Activated CD8-positive, alpha-beta memory T cell treated with anti-CD3 and anti-CD28 coated beads for 48 hours (primary cell): ENCODE measurements around the gene ELP4.
"Not testable (repeated sequence)": the region's sequence is repeated elsewhere in the genome, so short reads cannot be mapped to it uniquely, and the experiment has no call there.

ENCODE experiments used
- DNase-seq, 3 experiments: peaks; one replicate each; pipeline ENCODE4 v3.0.0-alpha.2; 2020; ENCODE audit warnings: low read depth in 2 of 3, low spot score in 2 of 3

The ELP4 gene

GRCh38 chr11:31692466-31692865, 182.9 kb downstream of the ELP4 start:
- DNase-seq, result no peak

GRCh38 chr11:31697049-31697448, 187.5 kb downstream of the ELP4 start:
- DNase-seq, result not testable (repeated sequence)

- DNase-seq, result no peak
Observed at GRCh38 chr11:31699066-31699465, 189.5 kb downstream of the ELP4 start.

DNA sequence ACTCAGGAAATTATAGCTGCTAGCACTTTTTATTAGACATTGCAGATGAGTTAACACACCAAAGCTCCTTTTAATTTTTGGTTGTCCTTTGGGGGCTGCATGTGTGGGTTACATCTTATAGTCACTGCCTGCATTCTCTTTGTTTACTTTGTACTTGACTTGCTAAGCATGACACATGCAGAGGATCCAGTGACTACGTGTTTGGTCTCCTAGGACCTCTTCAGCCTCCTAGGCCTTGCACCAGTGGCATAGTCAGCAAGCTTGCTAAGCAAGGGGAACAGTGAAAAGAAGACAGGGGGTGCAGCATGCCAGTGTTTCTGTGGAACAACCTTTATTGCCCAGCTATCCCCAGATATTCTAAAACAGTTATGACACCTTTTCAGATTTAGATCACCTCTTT, 193.4 kb downstream of the ELP4 start:
- no peak for DNase-seq

DNA sequence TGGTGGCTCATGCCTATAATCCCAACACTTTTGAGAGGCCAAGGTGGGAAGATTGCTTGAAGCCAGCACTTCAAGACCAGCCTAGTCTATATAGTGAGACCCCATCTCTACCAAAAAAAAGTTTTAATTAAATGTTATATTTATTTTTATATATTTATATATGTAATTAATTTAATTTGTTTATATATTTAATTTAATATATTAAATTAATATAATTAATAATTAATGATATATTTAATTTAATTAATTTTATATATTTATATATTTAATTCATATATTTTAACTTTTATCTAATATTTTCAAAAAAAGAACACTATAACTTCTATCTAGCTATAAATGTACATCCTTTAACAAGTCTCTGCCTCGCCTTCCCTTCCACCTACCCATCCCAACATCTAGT, 196.8 kb downstream of the ELP4 start:
- no peak for DNase-seq

DNA sequence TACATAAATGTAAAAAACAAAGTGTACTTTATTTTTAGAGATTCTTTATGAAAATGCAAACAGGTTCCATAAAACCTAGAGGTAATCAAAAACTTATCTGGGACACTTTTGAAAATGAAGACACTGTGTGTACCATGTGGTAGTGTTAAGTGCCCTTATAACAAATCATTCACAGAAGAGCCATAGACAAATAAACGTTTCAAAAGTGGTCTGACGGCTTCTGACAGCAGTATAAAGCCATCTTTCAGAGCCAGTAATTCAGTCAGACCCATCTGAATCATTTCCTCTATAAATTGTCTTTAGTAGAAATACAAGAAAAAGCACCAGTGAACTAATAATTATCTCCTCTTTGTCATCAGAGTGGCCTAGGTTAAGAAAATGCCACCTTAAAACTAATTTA, 201.6 kb downstream of the ELP4 start:
- no peak for DNase-seq

DNA sequence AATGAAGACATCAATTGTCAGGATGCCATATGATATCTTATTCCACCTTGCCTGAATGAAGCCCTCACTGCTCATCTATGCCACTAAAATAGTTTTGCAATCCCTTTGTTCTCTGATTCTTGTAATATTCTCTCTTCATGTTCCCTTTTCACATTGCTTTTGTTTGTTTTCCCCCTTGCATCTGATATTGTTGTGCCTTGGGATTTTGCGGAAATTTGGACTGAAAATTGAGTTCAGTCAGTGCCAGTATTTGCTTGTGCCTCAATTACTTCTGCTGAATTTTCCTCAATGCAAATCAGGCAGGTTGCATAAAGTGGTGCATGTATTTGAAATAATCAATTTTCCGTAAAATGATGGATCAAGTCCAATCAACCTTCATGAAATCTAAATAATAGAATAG, 203.3 kb downstream of the ELP4 start:
- no peak for DNase-seq

GRCh38 chr11:31714840-31715239, 205.3 kb downstream of the ELP4 start:
- DNase-seq, result no peak

GRCh38 chr11:31720225-31720624, 210.7 kb downstream of the ELP4 start:
- DNase-seq, result no peak

DNA sequence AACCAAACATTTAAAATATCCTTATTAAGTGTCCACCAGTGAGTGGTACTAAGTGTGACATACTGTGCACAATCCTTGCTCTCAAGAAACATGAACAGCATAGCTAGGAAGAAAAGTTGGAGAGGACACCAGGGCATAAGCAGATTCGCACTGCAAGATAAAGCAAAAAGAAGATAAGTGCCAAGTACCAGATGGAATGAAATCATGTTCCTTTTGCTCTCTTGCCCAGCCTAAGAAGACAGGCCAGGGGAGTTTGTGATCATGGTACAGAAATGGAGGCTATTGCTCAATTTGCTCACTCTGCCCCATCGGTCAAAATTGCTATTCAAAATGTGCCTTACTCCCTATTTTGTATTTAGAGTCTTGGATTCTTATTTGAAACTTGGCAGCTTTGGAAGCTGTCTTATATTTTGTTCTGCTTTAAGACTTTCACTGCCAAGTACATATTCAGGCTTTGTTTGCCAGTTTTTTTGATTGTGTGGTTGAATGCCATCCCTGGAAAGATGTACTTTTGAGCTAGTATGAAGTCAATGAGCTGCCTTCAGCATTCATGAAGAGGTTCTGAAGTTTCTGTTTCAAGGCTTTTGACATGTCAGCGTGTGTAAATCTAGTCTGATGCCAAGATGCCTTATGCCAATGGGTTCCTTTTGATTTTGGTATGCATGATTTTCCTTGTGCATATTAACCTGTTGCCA, 211.3 kb downstream of the ELP4 start:
- DNase-seq, result no peak

DNA sequence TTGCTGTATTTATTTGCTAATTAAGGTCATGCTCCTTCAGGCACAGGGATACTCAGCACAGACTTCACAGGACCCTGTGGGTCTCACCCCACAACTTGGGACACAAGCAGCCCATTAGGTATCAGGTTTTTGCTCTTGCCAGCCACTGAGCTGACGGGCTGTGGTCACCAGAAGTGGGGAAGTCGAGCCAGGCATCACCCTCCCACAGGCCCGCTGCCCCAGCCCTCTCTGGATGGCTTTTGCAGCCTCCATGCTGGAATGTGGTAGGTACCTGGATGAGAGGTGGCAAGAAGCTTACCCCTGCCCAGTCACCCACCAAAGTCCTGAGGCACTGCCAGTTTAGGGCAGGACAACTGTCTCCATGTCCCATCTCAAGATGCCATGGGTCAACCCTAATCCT, 213.2 kb downstream of the ELP4 start:
- no peak for DNase-seq

GRCh38 chr11:31725176-31725575, 215.6 kb downstream of the ELP4 start:
- DNase-seq, result no peak

GRCh38 chr11:31728432-31728831, 218.9 kb downstream of the ELP4 start:
- DNase-seq, result no peak

DNA sequence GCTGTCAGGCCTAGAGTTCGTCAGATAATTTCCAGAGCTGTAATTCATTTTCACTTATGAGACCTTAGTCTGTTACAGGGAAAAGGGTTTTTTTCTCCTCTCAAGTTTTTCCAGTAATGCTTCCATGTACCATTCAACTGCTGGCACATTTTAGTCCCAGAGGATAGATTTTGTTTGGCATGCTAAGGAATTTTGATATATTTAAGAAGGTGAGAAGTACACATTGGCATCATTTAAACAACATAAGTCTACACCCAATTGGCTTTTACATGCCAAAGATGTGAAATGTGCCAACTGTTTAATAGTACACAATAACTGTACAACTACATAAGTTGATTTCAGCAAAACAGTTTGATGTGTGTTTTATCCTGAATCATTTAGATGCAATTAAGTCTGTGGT, 230.6 kb downstream of the ELP4 start:
- DNase-seq, result no peak

DNA sequence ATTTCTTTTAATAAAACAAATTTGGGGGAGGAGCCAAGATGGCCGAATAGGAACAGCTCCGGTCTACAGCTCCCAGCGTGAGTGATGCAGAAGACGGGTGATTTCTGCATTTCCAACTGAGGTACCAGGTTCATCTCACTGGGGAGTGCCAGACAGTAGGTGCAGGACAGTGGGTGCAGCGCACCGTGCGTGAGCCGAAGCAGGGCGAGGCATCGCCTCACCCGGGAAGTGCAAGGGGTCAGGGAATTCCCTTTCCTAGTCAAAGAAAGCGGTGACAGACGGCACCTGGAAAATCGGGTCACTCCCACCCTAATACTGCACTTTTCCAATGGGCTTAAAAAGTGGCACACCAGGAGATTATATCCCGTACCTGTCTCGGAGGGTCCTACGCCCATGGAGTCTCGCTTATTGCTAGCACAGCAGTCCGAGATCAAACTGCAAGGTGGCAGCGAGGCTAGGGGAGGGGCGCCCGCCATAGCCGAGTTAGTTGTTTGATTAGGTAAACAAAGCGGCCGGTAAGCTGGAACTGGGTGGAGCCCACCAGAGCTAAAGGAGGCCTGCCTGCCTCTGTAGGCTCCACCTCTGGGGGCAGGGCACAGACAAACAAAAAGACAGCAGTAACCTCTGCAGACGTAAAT, 231.3 kb downstream of the ELP4 start:
- not testable (repeated sequence) for DNase-seq

GRCh38 chr11:31747581-31747980, 238.0 kb downstream of the ELP4 start:
- no peak for DNase-seq

- DNase-seq, result no peak
Observed at GRCh38 chr11:31757260-31757835, 247.8 kb downstream of the ELP4 start.

DNA sequence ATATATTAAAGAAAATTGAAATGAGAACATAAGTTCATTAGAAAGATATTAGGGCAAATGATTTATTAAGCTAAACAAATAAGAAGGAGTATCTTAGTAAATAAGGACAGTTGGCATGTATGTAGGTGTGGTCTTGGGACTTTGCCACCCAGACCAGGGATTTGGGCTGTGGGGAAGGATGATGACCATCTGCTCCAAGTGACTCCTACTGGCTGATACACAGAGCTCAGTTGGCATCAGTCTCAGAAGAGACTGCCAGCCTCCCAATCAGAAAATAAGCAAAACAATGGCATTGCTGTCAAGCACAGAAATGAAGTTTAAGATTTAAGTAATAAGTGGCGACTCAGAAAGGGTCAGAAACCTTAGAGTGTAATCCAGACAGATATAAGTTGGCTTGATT, 252.1 kb downstream of the ELP4 start:
- DNase-seq, result no peak

GRCh38 chr11:31763296-31763695, 253.7 kb downstream of the ELP4 start:
- no peak for DNase-seq

GRCh38 chr11:31764261-31764660, 254.7 kb downstream of the ELP4 start:
- no peak for DNase-seq

DNA sequence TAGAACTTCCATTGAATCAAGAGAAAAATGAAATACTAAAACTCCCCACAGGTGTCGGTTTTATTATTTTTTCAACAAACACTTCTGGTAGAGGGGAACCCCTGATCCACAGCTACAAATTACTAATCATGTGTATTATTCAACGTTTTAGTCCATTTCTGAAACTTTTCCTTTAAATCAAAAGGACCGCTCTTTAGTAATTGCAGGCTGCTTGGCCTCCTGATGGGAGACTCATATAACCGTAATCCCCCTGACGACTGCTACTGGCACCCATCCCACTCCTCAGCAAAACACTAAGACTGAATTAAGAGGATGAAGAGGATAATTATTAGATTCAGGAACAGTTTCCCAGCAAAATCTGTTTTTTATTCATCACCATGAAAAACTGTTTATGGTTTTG, 255.2 kb downstream of the ELP4 start:
- DNase-seq, result no peak

DNA sequence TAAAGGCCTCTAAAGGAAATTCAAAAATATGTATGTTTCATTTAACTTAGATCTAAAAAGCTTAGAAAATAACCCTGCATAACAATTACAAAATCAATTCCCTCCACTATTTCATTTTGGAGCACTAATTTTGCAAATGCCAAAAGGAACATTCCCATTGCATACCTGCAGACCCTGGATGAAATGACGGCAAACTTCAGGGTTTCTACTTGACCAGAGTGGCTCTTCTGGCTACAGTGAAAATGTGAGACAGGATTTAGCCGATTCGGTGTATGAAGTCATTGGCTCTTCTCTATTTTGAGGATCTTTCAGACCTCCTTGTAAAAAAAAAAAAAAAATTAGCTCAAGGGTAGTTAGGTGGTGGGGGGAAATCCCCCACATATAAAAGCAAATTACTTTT, 257.5 kb downstream of the ELP4 start:
- no peak for DNase-seq

DNA sequence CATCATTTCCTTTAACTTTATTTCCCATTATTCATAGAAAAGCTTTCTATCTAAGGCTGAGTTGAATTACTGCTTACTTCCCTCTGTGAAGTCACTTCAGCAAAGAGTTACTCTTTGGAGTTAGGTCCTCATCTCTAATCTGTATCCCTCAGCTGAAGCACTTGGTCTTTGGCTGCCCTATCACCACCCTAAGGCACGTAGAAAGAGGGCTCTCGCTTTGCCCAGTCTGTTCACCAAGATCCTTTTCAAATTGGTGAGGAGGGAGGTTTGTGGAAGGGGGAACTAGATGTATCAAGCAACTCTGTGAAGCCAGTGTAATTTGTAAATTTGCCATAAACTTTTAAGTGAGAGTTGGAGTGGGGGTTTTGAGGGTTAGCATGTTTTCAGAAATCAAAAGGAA, 258.1 kb downstream of the ELP4 start:
- no peak for DNase-seq
